GM12872 (cell line): ENCODE measurements around the gene C12orf76.

Experiments used
- TF ChIP-seq, protein P1 (sequence below): IDR thresholded peaks from 3 replicates; pipeline ENCODE4 v1.5.1; 2011; ENCODE audit warnings: low read depth, mild to moderate bottlenecking, low read length, moderate library complexity; ENCODE audit not compliant: insufficient read depth

Gene C12orf76

DNA sequence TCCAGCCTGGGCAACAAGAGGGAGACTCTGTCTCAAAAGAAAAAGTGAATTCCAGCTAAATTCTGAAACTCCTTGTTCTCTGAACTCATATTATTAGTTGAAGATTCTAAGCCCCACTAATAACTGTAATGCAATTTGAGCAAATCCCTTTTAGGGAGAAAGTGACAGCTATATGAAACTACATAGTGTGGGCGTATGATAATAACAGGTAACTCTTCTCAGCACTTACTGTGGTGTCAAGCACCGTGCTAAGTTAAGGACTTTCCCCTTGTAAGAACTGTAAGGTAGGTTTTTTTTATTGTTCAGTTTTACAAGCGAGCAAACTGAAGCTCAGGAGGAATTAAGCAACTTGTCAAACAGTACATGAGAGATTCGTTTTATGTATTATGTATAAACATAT, 43.7 kb downstream of the C12orf76 start:
- TF ChIP-seq, protein P1, sequence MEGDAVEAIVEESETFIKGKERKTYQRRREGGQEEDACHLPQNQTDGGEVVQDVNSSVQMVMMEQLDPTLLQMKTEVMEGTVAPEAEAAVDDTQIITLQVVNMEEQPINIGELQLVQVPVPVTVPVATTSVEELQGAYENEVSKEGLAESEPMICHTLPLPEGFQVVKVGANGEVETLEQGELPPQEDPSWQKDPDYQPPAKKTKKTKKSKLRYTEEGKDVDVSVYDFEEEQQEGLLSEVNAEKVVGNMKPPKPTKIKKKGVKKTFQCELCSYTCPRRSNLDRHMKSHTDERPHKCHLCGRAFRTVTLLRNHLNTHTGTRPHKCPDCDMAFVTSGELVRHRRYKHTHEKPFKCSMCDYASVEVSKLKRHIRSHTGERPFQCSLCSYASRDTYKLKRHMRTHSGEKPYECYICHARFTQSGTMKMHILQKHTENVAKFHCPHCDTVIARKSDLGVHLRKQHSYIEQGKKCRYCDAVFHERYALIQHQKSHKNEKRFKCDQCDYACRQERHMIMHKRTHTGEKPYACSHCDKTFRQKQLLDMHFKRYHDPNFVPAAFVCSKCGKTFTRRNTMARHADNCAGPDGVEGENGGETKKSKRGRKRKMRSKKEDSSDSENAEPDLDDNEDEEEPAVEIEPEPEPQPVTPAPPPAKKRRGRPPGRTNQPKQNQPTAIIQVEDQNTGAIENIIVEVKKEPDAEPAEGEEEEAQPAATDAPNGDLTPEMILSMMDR, result no peak

DNA sequence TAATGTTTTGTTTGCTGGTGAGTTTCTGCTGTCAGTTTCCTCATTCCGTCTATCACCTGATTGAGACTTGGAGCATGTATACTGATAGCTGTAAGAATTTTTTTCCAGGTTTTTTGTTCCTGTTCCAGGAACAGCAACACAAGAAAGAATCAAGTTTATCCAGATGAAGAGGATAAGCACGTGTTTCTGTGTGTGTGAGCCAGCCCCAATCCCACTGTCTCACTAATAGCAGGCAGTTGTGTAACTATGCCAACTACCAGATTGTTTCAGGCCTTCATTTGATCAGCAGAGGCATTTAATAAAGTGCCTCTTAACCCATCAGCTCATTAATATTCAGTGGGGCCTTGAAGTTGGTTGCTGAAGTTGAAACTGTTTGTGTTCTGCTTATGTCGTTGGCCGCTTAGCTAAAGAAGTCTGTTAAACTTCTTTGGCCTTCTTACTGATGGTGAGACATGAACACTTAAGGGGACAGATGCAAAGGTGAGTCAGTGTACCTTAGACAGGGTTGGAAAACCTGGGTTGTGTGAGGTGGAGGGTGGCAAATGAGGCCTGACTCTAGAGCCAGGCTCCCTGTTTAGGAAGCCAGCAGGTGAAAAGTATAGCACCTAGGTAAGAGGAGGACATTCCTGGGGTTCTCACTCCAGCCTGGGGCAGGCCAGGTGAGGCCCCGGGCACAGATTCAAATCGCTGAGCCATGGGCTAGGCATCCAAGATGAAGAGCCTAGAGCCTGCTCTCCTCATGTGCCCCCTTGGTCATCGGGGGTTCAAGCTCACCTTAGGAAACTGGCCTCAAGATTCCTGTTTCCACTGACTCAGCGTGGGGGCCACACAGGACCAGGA, 45.4 kb downstream of the C12orf76 start:
- TF ChIP-seq, protein P1, result no peak

DNA sequence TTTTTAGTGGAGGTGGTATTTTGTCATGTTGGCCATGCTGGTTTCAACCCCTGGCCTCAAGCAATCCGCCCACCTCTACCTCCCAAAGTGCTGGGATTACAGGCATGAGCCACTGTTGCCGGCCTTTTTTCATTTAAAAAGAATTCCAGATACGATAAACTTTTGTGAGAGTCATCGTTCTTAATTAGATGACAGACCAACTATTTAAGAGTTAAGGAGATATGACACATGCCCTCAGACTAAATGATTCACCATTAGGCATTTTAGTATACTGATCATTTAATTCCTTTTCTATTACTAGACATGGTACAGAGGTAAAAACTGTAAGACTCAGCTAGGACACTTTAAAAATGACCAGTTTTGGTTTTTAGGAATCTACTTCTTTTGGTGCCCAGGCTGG, 46.7 kb downstream of the C12orf76 start:
- TF ChIP-seq, protein P1, result no peak

DNA sequence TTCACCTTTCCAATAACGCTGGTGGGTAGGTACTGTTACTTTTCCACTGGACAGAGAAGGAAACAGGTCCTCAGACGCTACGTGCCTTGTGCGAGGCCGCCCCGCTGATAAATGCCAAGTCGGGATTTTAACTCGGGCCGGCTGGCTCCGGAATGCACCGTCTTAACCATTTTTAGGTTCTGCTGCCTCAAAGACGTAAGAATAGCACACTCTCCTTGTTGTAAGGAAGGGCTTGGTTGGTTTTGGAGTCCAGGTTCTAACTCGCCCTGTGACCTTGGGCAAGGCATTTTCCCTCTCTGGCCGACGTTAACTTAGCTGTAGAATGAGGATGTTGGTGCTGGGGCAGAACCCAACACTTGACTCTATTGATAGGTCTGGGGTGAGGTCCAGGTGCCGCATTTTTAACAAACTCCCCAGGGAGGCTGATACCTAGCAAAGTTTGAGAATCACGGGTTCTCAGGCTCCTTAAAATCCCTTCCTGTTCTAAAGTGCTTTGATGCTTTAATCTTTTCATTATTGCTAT, 48.3 kb downstream of the C12orf76 start:
- TF ChIP-seq, protein P1, result no peak

DNA sequence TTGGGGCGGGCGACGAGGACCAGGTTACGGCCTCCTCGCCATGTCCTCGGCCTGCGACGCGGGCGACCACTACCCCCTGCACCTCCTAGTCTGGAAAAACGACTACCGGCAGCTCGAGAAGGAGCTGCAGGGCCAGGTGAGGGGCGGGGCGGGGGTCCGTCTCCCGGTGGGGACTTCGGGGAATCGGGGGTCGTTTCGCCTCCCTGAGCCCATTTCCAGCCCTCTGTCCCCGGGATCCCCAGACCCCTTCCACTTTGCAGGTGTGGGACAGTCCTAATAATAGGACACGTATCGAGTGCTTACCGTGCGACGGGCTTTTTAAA, 48.7 kb downstream of the C12orf76 start:
- TF ChIP-seq, protein P1, result no peak

DNA sequence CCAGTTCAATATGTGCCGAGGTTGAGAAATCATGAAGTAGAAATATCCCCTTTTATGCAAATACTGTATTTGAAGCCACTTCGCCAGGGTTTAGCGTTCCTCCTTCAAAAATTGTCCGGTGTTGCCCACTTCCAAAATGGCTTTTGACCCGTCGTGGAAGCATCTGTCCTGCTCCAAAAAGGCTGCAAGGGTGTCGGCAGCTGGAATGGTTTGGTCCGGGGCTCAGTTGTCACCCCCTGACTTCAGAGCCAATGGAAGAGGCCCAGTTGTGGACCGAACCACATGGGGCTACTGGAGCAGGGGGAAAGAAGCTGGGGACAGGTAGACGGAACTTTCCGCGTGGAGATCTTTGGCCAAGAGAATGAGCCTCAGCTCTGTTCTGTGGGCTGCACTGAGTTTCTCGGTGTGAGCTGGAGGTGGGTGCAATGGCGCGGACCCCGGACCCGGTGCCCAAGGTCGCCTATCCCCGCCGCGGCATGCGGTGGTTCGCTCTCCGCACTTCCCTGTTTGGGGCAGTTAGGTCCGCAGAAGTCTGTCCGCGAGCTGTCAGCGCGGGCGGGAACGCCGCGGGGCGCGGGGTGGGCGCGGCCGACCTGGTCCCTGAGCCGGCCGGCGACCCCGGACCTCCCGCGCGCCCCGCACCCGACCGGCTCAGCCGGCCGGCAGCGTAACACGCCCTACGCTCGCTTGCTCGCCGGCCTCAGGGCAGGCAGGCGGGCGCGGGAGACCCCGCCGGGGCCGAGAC, 49.2 kb downstream of the C12orf76 start, which contains the start of gene ANKRD13A:
TSS of gene ANKRD13A (plus strand) at position 527 of the 745 bp plus-strand sequence. CDS start 259 bp downstream, outside the sequence.
- TF ChIP-seq, protein P1, result no peak

DNA sequence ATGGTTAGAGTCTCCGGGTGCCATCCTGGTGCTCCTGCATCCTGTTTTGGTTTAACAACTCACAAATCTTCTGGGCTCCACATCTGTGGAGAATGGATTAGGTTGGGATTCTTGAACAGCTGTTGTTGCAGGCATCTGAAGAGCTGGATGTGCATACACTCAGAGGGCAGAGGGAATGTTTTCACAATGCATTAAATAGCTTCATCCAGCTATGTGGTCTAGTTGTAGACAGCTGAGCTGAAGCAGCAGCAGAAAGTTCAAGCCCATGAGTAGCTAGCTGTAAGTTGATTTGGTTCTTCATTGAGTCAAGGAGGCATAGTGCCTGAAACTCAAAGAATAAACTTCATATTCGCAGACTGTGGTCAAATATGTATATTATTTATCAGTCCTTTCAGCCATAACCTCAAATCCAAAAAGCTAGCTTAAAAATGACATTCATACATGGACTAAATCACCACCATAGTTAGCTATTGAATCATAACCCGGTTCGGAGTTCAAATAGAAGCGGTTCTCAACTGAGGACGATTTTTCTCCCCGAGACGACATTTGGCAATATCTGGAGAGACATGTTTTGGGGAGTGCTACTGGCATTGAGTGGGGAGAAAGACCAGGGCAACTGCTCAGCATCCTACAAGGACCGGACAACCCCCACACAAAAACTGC, 50.0 kb downstream of the C12orf76 start:
- TF ChIP-seq, protein P1, result no peak
